Motor neuron (in vitro differentiated cells): Measurements from ENCODE around the gene CCDC14. TPM values are rescaled to one million over a fixed set of nuclear protein-coding genes. Genes with fewer than 3 reads are reported as not detected.
A peak's percentile ranks its signal among the peaks of the same experiment; 100 is the strongest.
"Not testable (repeated sequence)": the region's sequence is repeated elsewhere in the genome, so short reads cannot be mapped to it uniquely, and the experiment has no call there.

Experiments used
- ATAC-seq, 8 experiments: fragments of 200-7000 bp; cut with Tn5 transposase; replicated peaks in 6 of 8; 2 replicates each; pipeline ENCODE4 v1.8.0; 2021; ENCODE audit warnings: mild to moderate bottlenecking in 8 of 8, moderate library complexity in 8 of 8
- H3K27ac ChIP-seq, 2 donors: fragments of 250-450 bp; sonication (Bioruptor Pico); 2 replicates each; pipeline ENCODE4 v1.9.0; 2021; ENCODE audit warnings: antibody characterized with exemption in 2 of 2, mild to moderate bottlenecking in 2 of 2, moderate library complexity in 1 of 2
- H3K4me1 ChIP-seq, 2 donors: fragments of 250-450 bp; sonication (Bioruptor Pico); replicated peaks in 1 of 2; 2 replicates each; pipeline ENCODE4 v1.6.1; 2021; ENCODE audit warnings: antibody characterized with exemption in 2 of 2, mild to moderate bottlenecking in 2 of 2, moderate library complexity in 1 of 2
- H3K4me3 ChIP-seq, 5 donors: fragments of 250-450 bp; sonication (Bioruptor Pico); 2 replicates each; pipeline ENCODE4 v1.9.0; 2021; ENCODE audit warnings: antibody characterized with exemption in 5 of 5, mild to moderate bottlenecking in 5 of 5, moderate library complexity in 4 of 5
- WGBS, 10 experiments: fragments of 450-650 bp; shearing (Covaris generic); methylation state at CpG; one replicate each; pipeline ENCODE4 v1.0.0; 2022; 5-methylcytosine and 5-hydroxymethylcytosine counted together
- in situ Hi-C, 9 experiments: fragments of 400-800 bp; cut with MboI; loops; one replicate each; pipeline ENCODE4 v1.15.0; 2021; ENCODE audit warnings: low sequenced_read_pairs in 9 of 9, low pct_unique_long_range_greater_than_20kb in 2 of 9; ENCODE audit not compliant: unreplicated experiment in 9 of 9
- total RNA-seq, 8 experiments: library from RNA; unstranded; fragments of 300-600 nt; gene quantifications; 2 replicates each; pipeline versions ENCODE4 v1.2.3 to v1.2.4, GENCODE V29; 2022

The CCDC14 gene
- total RNA-seq, 8 experiments from 2014 or later: 26.1 to 113 (median 49.4) TPM

DNA sequence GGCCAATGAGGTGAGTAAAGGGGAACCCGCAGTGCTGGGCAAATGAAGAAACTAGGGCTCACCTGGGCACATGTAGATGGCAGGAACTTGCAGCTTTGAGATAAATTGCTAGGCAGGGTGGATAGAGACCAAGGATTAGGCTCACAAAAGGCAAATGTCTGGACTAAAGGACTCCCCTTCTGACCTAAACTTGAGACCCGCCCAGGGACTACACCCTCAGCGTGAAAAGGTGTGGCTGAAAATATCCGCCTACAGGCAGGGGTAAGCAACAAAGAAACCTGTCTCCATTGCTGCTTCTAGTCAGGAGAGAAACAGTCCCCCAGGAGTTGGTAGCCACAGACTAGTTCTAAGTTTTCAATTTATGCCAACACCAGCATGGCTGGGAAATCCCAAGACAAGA lies 20.3 kb upstream of the CCDC14 start:
- ATAC-seq, H3K4me1 ChIP-seq, H3K27ac ChIP-seq, in situ Hi-C loops, H3K4me3 ChIP-seq: not testable (repeated sequence)
- 21 to 74% (median 50%) methylated on average over 1 to 2 of the region's 4 CpGs; no CpG with 5 or more reads in 6 of the 10 experiments for WGBS, 10 experiments

DNA sequence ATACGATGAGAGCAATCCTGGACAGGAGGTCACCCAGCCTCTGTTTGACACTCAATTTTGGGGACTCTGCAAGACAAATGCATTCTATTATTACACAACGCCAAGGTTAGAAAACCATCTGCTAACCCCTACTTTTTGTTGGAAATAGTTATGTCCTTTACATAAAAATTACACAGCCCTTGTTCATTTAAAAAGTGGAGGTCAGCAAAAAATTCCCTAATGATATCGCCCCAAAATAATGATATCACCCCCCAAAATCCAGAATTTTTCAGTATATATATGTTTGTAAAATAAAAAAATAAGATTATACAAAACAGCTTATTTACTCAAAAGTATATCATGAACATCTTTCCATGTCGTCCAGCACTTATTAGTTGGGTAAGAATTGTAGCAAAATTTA lies 19.5 kb upstream of the CCDC14 start:
- H3K4me3 ChIP-seq: peak overlapping the region in 3 of 5 donors; percentile 15 to 27 (median 23)
- no peak for ATAC-seq
- in situ Hi-C loops: no loop called here

DNA sequence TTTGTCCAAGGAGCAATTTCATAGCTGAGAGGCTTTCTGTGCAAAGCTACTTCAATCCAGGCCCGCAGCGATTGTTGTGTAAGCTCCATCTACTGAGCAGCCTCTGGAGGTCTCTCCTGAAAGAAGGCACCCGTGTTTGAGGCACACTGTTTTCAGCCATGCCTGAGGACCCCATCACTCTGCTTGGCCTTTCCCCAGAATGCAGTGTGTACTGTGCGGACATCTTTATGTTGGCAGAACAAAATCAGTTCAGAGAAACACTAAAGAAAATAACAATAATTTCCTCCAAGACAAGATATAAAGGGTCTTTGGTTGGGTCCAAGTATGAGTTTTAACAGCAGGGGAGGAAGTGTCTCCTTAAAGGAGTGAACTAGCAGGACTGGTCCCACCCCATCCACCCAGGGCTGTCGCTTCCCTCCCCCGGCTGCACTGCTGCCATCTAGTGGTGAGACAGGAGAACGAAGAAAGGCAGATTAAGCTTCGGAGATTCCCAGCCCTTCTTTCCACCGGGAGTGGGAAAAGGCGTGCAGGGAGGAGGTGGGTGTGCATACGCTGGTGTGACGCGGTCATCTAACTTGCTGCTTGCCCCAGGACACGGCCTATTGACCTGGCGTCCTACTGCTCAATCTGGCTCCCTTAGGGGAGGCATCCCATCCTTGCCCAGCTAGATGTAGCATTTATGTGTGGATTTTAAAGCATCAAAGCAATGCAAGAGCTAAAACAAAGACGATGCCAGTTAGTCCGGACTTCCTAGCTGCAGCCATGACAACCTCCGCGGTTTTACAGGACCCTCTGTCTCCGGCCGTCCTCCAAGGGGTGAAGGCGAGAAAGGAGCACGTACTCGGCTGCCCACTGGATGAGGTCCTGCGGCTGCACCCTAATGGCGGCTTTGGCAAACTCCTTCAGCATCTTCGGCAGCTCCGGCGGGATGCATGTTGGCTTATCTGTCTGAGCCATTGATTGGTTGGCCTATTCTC lies 18.8 kb upstream of the CCDC14 start:
- H3K4me1 ChIP-seq, in situ Hi-C loops, H3K27ac ChIP-seq: not testable (repeated sequence)
- peak; percentile 72 to 99 (median 86) for ATAC-seq
- H3K4me3 ChIP-seq: peak overlapping the region; percentile 7 to 27 (median 15)
- 0 to 80% (median 29%) methylated on average over 1 to 6 of the region's 29 CpGs; no CpG with 5 or more reads in 2 of the 10 experiments for WGBS, 10 experiments

More for the DNA sequence above, 19.5 kb upstream of the CCDC14 start:
- 17 to 100% (median 80%) methylated on average over 1 to 4 of the region's 4 CpGs for WGBS, 10 experiments
- Histone ChIP-seq H3K4me1 (peaks cover 0 to 2% of the 10 kb centered on the region in 2 donors), H3K27ac (no peak overlapping the region)

DNA sequence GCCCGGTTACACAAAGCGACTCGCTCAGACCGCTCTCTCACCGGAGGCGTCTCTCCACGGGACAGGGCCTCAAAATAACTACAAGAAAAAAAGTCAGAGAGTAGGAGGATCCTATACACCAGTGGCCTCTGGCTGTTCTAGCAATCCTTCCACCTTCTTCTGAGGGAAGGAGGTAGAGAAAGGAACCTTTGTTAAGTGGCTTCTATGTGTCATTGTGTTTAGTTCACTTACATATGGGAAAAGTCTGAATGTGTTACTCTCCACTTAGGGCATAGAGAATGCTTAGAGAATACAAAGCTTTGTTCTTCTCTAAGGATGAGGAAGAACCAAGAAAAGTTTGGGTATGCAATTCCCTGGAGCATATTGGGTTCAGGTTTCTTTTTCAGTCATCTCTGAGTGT lies 15.9 kb upstream of the CCDC14 start:
- ATAC-seq: peak in 1 of 8 experiments; percentile 8
- WGBS, 10 experiments: no CpG with 5 or more reads among the region's 7 CpGs
- peaks cover 2 to 11% of the 10 kb centered on the region in 2 donors for H3K4me1 ChIP-seq
- H3K4me3 ChIP-seq, H3K27ac ChIP-seq, in situ Hi-C loops: not testable (repeated sequence)

DNA sequence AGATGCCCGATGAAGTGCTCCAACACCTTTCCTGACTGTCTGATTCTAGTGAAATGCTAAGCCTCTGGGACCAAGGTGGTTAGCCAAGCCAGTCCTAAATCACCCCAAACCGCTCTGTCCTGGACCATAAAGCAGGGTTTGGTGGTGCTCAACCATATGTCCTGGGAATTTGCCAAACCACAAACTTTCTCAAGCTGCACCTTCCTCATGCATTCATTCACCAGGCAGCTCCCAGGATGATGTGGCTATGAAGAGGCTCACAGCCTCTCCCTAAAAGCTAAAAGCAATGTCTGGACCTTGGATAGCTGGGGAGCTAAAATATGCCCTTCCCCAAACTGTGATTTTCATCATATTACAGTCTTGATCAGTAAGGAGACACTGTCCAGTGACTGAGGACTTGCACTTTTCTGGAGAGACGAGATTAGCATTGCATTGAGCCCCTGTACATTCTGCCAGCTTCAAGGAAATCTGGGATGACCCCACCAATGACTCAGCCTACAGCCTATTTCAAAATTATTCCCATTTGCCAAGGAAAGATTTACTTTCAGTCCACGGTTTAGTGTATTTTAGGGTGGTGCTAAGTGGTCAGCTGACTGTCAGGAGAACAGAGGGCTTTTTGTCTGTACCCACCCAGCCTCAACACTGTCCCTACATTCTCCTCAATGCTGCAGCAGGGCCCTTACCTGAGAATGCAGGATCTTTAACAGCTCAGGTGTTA lies 15.3 kb upstream of the CCDC14 start:
- in situ Hi-C loops, H3K27ac ChIP-seq, H3K4me3 ChIP-seq: not testable (repeated sequence)
- 27 to 100% (median 76%) methylated on average over 1 to 3 of the region's 4 CpGs; no CpG with 5 or more reads in 5 of the 10 experiments for WGBS, 10 experiments
- ATAC-seq: peak in 2 of 8 experiments; percentile 8 to 57
- peaks cover 2 to 11% of the 10 kb centered on the region in 2 donors for H3K4me1 ChIP-seq

DNA sequence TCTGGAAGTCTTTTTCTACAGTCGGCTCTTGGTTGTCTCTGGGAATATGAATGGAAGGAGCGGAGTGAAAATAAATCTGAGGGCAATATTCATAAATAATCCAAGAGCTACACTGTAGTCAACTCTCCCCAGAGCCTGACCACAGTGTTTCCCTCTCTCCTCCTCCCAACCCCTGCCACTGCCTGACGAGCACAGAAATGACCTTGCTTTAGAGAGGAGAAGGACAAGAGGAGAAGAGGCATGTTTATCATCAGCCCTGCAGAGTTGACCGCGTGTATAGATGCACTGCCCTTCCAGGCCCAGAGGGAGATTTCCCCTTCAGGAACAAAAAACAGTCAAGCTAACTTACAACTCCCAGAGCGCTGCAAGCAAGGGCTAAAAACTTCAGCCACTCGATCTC lies 14.0 kb upstream of the CCDC14 start:
- ATAC-seq: peak in 5 of 8 experiments; percentile 77 to 97 (median 93)
- WGBS, 10 experiments: 100% methylated on average over 1 of the region's 7 CpGs; no CpG with 5 or more reads in 9 of the 10 experiments
- H3K27ac ChIP-seq, H3K4me3 ChIP-seq, in situ Hi-C loops: not testable (repeated sequence)
- peaks cover 2 to 11% of the 10 kb centered on the region in 2 donors for H3K4me1 ChIP-seq

DNA sequence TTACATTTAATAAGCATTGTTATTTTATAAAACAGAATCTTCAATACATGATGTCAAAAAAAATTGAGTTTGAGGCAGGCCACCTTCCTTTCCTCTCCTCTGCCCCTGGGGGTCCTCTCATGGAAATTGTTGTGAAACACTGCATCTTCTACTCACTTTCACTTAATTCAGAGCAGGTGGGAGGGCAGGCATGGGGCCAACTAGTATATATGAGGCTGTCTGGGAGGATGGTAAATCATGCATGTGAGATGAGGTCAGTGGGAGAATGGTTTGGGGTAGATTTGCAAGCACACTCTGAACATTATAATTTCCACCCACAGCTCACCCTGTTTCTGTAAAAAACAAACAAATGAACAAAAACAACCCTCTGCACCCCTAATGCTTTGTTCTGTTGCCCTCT lies 10.4 kb upstream of the CCDC14 start:
- in situ Hi-C loops: no loop called here
- Histone ChIP-seq H3K27ac (no peak overlapping the region), H3K4me1 (peaks cover 0 to 11% of the 10 kb centered on the region in 2 donors), H3K4me3 (no peak overlapping the region)
- no peak for ATAC-seq

DNA sequence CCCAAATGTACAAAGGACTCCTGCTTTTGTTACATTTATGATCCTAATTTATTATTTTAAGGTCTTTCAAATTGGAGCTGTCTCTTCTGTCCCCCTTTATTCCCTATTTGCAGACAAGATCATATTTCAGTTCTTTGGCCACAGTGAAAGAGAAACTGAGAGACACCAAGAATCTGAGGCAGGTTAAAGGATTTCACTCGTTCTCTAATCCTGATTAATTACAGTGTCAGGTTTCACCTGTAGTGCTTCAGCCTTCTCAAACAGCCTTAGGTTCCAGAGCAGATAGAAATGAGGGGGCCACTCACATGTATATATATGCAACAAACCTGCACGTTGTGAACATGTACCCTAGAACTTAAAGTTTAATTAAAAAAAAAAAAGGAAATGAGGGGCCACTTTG lies 6.2 kb upstream of the CCDC14 start:
- H3K27ac ChIP-seq, H3K4me3 ChIP-seq, in situ Hi-C loops, H3K4me1 ChIP-seq, ATAC-seq: not testable (repeated sequence)
- WGBS, 10 experiments: 0 to 80% (median 33%) methylated on average over 1 to 2 of the region's 2 CpGs; no CpG with 5 or more reads in 2 of the 10 experiments

DNA sequence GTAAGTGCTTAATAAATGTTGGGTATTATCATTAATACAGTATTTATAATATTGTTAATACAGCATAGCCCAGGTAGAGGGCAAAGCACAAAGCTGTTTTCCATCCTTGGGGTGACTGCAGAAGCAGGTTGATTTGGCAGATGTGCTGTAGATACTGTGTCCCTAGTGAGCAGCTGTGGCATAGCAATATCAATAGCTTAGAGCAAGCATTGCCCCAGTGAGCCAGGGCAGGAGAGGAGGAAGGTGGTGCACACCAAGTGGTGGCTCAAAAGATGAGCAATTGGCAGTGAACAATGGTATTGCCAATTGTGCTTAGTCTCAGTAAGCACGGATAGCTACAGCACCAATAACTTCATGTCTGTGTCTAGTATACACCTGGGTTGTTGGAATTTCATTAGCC lies 5.8 kb upstream of the CCDC14 start:
- peak in 1 of 8 experiments; percentile 50 for ATAC-seq
- no CpG with 5 or more reads among the region's 1 CpG for WGBS, 10 experiments
- H3K4me3 ChIP-seq, in situ Hi-C loops, H3K27ac ChIP-seq, H3K4me1 ChIP-seq: not testable (repeated sequence)

DNA sequence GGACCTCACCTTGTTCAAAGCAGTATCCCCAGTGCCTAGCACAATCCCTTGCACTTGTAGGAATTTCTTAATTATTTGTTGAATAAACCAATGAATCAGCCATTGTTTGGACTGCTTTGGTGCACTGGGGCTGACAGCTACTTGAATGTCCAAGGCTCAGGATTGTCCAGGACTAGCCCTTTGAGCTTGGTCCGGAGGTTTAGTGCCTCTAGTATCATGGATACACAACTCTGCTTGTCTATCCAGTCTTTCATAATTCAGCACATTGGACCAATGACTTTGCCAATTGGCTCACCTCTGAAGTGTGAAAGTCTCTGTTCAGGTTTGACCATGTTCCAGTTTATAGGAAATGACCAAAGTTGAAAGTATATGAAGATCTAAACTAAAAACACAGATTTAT lies 3.8 kb upstream of the CCDC14 start:
- WGBS, 10 experiments: no CpG with 5 or more reads among the region's 1 CpG
- H3K27ac ChIP-seq, in situ Hi-C loops, ATAC-seq, H3K4me1 ChIP-seq, H3K4me3 ChIP-seq: not testable (repeated sequence)

DNA sequence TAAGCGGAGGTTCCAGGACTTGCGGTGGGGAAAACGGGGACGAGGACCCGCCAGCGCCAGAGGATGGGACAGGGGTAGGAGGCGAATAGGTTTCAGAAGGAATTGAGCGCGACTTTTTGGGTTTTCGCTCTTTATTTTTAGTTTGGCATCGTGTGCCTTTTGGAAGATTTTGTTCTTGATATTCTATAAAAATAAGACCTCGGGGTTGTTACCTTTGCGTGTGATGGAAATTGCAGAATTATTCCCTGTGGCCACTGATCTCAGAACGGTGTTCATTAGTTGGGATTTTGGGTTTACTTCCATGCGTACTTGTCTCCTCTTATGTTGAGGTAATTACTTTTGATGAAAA lies 453 bp upstream of the CCDC14 start:
- H3K4me3 ChIP-seq: peak overlapping the region; percentile 53 to 77 (median 70)
- WGBS, 10 experiments: 6 to 33% (median 13%) methylated on average over 3 to 10 of the region's 15 CpGs; no CpG with 5 or more reads in 4 of the 10 experiments
- no peak for ATAC-seq
- in situ Hi-C loops: no loop called here
- H3K4me1 ChIP-seq: peaks cover 3 to 6% of the 10 kb centered on the region in 2 donors
- H3K27ac ChIP-seq: no peak overlapping the region

DNA sequence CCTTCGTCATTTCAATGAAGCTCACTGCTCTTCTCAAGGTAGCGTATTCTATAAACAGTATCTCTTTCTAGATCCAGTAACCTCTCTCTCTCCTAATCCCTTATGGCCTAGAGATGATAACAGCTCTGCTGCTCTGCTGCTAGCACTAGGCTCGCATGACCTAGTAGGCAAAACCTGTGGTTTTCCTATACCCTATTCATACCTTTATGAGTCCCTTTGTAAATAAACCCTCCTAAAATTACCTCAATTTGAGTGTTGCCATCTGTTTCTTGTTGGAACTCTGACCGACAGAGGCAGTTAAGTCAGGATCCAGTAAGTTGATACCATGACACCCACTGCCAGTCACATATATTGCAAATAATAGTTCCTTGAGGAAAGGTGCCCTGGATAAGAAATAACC lies 7.3 kb downstream of the CCDC14 start:
- in situ Hi-C loops: no loop called here
- Histone ChIP-seq H3K4me3 (no peak overlapping the region), H3K27ac (no peak overlapping the region), H3K4me1 (peaks cover 0 to 3% of the 10 kb centered on the region in 2 donors)
- 89 to 100% (median 99%) methylated on average over 1 to 4 of the region's 4 CpGs; no CpG with 5 or more reads in 2 of the 10 experiments for WGBS, 10 experiments
- ATAC-seq: no peak

DNA sequence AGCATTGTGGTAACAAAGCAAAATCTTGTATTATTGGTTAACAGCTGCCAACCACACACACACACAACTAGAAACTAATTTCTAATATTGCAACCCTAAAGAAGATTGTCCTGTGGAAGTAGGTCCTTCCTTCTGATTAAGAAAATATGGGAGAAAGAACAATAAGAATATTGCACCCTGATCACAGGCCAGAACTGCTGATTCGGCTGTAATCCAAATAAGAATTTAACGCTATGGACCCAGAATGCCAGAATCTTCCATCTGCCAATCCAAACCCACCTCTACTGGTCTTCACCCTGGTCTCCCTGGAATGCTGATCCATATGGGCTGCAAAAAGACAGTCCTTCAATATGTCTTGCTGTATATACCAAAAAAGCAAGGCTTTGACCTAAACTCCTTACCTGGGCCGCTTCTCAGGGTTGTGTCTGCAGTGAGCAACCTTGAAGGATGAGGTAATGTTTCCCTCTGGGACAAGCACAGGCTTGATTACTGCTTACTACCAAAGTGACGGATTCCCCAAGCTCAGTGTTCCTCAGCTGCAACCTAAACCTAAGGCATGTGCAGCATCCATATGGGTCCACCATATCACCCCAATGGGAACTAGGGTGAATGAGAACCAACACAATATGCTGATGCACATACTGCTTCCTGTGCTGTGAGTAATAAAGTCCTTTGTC lies 8.0 kb downstream of the CCDC14 start:
- ATAC-seq: no peak
- no peak overlapping the region for H3K4me3 ChIP-seq
- WGBS, 10 experiments: 70 to 100% (median 87%) methylated on average over 1 to 3 of the region's 4 CpGs; no CpG with 5 or more reads in 2 of the 10 experiments
- H3K27ac ChIP-seq: no peak overlapping the region
- H3K4me1 ChIP-seq: peaks cover 0 to 2% of the 10 kb centered on the region in 2 donors
- in situ Hi-C loops: no loop called here
